Measurements from ENCODE around the gene UBR3.

The UBR3 gene

DNA sequence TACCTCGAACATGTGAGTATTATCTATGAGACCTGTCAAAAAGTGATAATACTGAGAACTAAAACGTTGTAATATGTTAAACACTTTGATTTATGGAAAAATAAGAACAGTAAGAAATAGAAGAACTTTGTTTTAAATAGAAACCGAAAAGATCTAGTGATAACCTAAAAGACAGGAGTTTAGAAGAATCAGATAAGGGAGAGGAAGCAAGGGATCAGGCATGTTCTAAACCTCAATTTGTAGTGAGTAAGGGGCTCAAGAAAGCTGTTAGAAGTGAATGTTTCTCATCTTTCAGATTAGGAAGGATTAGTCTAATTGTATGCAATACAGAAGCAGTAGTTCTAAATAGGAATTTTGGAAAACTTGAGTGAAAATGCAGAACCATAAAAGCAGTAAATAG lies 182.0 kb downstream of the UBR3 start:
- Histone ChIP-seq H3K4me3 (ENCODE audit: low read length in 2 of 2) (no peak overlapping the region), H3K9me3 (ENCODE audit: control insufficient read depth in 2 of 2, low read length in 2 of 2) (no peaks in the 10 kb centered on the region), H3K27me3 (ENCODE audit: control insufficient read depth in 2 of 2, insufficient read depth in 2 of 2, low read length in 2 of 2) (no peaks in the 10 kb centered on the region), H3K4me1 (ENCODE audit: control insufficient read depth in 2 of 2, insufficient read depth in 2 of 2, low read length in 2 of 2) (no peaks in the 10 kb centered on the region), H3K36me3 (ENCODE audit: control insufficient read depth in 2 of 2, insufficient read depth in 2 of 2, low read length in 2 of 2) (peaks cover 5 to 8% of the 10 kb centered on the region in 2 donors), H3K9ac (ENCODE audit: low read depth in 1 of 2, low read length in 2 of 2) (no peak overlapping the region), H3K27ac (ENCODE audit: low read depth in 2 of 2, low read length in 2 of 2) (no peak overlapping the region)

DNA sequence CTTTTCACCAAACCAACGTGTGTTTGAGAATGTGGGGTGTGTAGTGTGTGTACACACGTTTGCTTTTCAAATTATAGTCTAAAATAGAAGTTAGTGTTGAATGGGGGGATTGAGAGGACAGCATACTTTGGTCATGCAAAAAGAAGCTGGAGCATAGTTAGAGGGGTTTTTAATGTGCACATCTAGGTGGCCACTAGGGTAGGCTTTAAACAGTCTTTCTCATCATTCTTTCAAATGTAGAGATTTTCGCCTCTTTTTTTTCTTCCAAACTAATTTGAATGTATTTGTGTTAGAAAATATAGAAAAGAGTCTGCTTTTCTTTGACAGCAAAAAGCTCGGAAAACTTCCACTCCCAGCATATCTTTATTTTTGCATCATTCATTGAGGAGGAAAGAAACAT lies 185.5 kb downstream of the UBR3 start:
- Histone ChIP-seq H3K4me3 (ENCODE audit: low read length in 2 of 2) (no peak overlapping the region), H3K9me3 (ENCODE audit: control insufficient read depth in 2 of 2, low read length in 2 of 2) (no peaks in the 10 kb centered on the region), H3K9ac (ENCODE audit: low read depth in 1 of 2, low read length in 2 of 2) (no peak overlapping the region)

DNA sequence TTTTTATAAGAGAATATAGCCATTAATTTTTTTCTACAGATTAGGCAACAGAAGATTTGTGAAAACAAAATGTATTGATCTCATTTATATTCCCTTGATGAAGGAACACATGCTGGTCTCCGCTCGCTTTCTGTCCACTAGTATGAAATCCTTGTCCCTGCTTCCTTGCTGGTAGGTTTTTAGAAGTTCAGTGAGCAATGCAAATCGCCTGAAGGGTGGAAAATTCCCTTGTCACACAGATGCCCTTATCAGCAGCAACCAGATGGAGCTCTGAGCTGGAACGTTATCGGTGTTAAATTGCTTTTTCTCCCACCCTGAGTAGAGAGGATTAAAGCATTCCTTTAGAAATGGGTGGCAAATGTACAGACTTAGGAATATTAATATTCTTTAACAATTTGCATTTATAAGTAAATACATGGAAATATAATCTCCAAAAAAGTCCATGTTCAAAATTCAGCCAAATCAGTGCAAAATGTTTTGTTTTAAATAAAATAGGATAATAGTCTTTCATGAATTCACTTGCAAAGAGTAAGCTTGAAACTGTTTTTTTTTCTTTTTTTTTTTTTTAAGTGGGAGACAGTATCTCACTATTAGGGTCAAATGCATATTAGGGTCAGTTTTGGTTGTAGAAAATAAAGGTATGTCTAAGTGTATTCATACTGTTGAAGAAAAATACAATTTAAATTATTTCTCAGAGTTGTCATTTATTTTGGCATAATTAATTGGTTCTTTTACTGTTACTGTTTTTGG lies 186.7 kb downstream of the UBR3 start:
- H3K4me1 ChIP-seq (ENCODE audit: control insufficient read depth in 2 of 2, insufficient read depth in 2 of 2, low read length in 2 of 2) = no peaks in the 10 kb centered on the region
- no peaks in the 10 kb centered on the region for H3K9me3 ChIP-seq (ENCODE audit: control insufficient read depth in 2 of 2, low read length in 2 of 2)
- peaks cover 0 to 2% of the 10 kb centered on the region in 2 donors for H3K36me3 ChIP-seq (ENCODE audit: control insufficient read depth in 2 of 2, insufficient read depth in 2 of 2, low read length in 2 of 2)
- no peak overlapping the region for H3K4me3 ChIP-seq (ENCODE audit: low read length in 2 of 2)
- H3K27me3 ChIP-seq (ENCODE audit: control insufficient read depth in 2 of 2, insufficient read depth in 2 of 2, low read length in 2 of 2) = no peaks in the 10 kb centered on the region
- no peak overlapping the region for H3K27ac ChIP-seq (ENCODE audit: low read depth in 2 of 2, low read length in 2 of 2)
- no peak overlapping the region for H3K9ac ChIP-seq (ENCODE audit: low read depth in 1 of 2, low read length in 2 of 2)

More for the DNA sequence above, 185.5 kb downstream of the UBR3 start:
- Histone ChIP-seq H3K27me3 (ENCODE audit: control insufficient read depth in 2 of 2, insufficient read depth in 2 of 2, low read length in 2 of 2) (no peaks in the 10 kb centered on the region), H3K36me3 (ENCODE audit: control insufficient read depth in 2 of 2, insufficient read depth in 2 of 2, low read length in 2 of 2) (peaks cover 0 to 2% of the 10 kb centered on the region in 2 donors), H3K4me1 (ENCODE audit: control insufficient read depth in 2 of 2, insufficient read depth in 2 of 2, low read length in 2 of 2) (no peaks in the 10 kb centered on the region), H3K27ac (ENCODE audit: low read depth in 2 of 2, low read length in 2 of 2) (no peak overlapping the region)

DNA sequence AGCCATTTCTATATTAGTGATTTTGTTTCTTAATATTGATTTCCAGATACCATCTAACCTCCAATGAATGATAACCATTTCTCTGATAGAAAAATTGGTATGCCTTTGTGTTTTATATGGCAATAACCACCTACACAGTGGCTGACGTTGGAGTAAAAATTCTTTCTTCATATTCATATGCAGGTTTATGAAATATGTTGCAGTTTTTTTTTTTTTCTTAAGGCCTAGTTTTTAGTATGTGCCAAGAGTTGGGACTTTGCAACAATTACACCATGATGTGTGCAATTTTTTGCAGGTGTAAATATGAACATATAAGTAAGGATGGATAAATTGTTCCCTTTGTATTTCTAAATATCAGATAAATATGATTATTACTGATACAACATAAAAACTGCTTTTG lies 187.5 kb downstream of the UBR3 start:
- Histone ChIP-seq H3K9me3 (ENCODE audit: control insufficient read depth in 2 of 2, low read length in 2 of 2) (no peaks in the 10 kb centered on the region), H3K27me3 (ENCODE audit: control insufficient read depth in 2 of 2, insufficient read depth in 2 of 2, low read length in 2 of 2) (no peaks in the 10 kb centered on the region), H3K9ac (ENCODE audit: low read depth in 1 of 2, low read length in 2 of 2) (no peak overlapping the region), H3K4me3 (ENCODE audit: low read length in 2 of 2) (no peak overlapping the region), H3K36me3 (ENCODE audit: control insufficient read depth in 2 of 2, insufficient read depth in 2 of 2, low read length in 2 of 2) (peaks cover 0 to 2% of the 10 kb centered on the region in 2 donors), H3K27ac (ENCODE audit: low read depth in 2 of 2, low read length in 2 of 2) (no peak overlapping the region), H3K4me1 (ENCODE audit: control insufficient read depth in 2 of 2, insufficient read depth in 2 of 2, low read length in 2 of 2) (no peaks in the 10 kb centered on the region)

DNA sequence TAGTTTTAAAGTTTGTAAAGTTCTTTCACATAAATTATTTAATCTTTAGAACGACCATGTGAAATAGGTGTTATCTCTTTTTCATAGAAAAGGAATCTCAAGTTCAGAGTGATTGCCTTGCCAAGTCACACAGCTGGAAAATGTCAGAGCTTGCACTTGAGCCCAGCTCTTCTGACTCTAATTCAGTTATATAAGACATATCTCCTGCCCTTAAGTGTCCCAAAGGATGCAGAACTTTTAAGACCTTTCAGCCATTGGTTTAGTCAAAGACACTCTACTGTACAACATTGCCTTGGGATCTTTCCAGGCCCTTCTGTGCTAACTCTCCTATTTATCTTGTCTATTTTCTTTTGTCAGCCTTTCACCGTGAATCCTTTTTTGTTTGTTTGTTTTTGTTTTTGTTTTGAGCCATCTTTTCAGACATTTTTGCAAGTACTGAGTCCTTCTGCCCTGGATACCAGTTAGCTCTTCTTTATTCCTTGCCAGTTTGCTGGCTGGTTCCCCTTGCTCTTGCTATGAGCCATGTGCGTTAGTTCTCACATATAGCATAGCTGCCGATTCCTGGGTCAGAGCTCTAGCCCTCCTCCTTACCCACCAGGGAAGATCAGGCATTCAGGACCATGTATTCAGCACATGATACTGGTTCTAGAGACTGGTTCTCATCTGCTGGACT lies 190.7 kb downstream of the UBR3 start:
- no peak overlapping the region for H3K27ac ChIP-seq (ENCODE audit: low read depth in 2 of 2, low read length in 2 of 2)
- no peak overlapping the region for H3K4me3 ChIP-seq (ENCODE audit: low read length in 2 of 2)

DNA sequence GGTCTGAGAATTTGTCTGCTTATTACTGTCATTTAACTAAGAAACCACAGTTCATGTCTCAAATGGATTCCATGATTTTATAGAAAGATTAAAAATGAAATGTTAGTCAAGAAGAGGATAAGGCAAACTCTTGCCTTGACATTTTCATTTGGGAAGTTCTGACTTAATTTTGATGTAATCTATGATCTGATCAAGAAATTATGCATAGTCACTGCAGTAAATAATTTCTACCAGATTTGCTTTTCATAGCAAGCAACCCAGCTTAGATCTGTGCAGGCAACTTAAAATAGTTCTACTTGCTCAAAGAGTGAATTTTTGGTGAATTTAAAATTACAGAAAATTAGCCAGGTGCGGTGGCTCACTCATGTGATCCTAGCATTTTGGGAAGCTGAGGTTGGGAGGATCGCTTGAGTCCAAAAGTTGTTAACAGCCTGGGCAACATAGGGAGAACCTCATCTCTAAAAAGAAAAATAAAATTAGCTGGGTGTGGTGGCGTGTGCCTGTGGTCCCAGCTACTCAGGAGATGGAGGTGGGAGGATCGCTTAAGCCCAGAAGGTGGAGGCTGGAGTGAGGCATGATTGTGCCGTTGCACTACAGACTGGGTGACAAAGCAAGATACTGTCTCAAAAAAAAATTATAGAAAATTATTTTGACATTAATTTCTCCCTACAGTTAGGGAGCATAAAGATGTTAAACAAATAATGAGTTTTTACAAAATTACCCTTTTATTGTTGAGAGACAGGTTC lies 192.0 kb downstream of the UBR3 start:
- no peak overlapping the region for H3K27ac ChIP-seq (ENCODE audit: low read depth in 2 of 2, low read length in 2 of 2)
- H3K4me1 ChIP-seq (ENCODE audit: control insufficient read depth in 2 of 2, insufficient read depth in 2 of 2, low read length in 2 of 2) = no peaks in the 10 kb centered on the region
- H3K9ac ChIP-seq (ENCODE audit: low read depth in 1 of 2, low read length in 2 of 2) = no peak overlapping the region
- H3K9me3 ChIP-seq (ENCODE audit: control insufficient read depth in 2 of 2, low read length in 2 of 2) = no peaks in the 10 kb centered on the region
- no peaks in the 10 kb centered on the region for H3K27me3 ChIP-seq (ENCODE audit: control insufficient read depth in 2 of 2, insufficient read depth in 2 of 2, low read length in 2 of 2)
- no peaks in the 10 kb centered on the region for H3K36me3 ChIP-seq (ENCODE audit: control insufficient read depth in 2 of 2, insufficient read depth in 2 of 2, low read length in 2 of 2)
- no peak overlapping the region for H3K4me3 ChIP-seq (ENCODE audit: low read length in 2 of 2)

More for the DNA sequence above, 190.7 kb downstream of the UBR3 start:
- Histone ChIP-seq H3K9ac (ENCODE audit: low read depth in 1 of 2, low read length in 2 of 2) (no peak overlapping the region), H3K9me3 (ENCODE audit: control insufficient read depth in 2 of 2, low read length in 2 of 2) (no peaks in the 10 kb centered on the region), H3K4me1 (ENCODE audit: control insufficient read depth in 2 of 2, insufficient read depth in 2 of 2, low read length in 2 of 2) (no peaks in the 10 kb centered on the region), H3K36me3 (ENCODE audit: control insufficient read depth in 2 of 2, insufficient read depth in 2 of 2, low read length in 2 of 2) (peaks cover 0 to 2% of the 10 kb centered on the region in 2 donors), H3K27me3 (ENCODE audit: control insufficient read depth in 2 of 2, insufficient read depth in 2 of 2, low read length in 2 of 2) (no peaks in the 10 kb centered on the region)

DNA sequence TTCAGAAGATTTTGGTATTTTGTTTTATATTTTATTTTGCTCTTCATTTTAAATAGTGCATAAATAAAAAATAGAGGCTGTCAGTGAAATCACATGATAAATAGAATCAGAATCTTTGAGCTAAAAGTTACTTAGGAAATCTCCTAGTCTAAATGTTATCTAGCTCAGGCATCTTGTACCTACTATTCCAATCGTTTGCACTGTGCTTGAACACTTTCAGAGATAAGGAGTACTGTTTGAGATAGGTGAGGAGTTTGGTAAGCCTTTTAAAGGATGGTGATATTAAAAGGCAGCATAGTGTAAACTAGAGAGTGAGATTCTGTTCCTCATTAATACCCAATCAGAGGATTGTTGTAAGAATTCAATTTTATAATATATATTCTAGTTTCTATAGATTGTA lies 193.5 kb downstream of the UBR3 start:
- no peak overlapping the region for H3K27ac ChIP-seq (ENCODE audit: low read depth in 2 of 2, low read length in 2 of 2)
- H3K36me3 ChIP-seq (ENCODE audit: control insufficient read depth in 2 of 2, insufficient read depth in 2 of 2, low read length in 2 of 2) = no peaks in the 10 kb centered on the region
- no peaks in the 10 kb centered on the region for H3K9me3 ChIP-seq (ENCODE audit: control insufficient read depth in 2 of 2, low read length in 2 of 2)
- no peaks in the 10 kb centered on the region for H3K27me3 ChIP-seq (ENCODE audit: control insufficient read depth in 2 of 2, insufficient read depth in 2 of 2, low read length in 2 of 2)
- no peaks in the 10 kb centered on the region for H3K4me1 ChIP-seq (ENCODE audit: control insufficient read depth in 2 of 2, insufficient read depth in 2 of 2, low read length in 2 of 2)
- no peak overlapping the region for H3K4me3 ChIP-seq (ENCODE audit: low read length in 2 of 2)
- no peak overlapping the region for H3K9ac ChIP-seq (ENCODE audit: low read depth in 1 of 2, low read length in 2 of 2)

DNA sequence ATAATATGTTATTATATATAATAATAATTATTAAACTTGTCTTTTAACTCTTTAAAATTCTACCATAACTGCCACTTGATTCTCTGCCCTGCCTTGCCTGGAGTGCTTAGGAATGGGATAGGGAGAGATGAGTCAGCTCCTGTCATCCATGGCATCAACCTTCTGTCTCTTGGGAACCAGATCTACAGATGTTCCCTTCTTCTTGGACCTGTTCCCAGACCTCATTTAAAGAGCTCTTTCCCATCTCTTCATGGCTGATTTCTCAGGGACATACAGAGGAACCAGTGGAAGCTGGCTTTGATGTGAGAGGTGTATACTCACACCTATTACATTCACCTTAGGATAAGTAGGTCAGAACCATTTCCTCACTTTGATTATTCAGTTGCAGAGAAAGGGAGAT lies 195.4 kb downstream of the UBR3 start:
- no peaks in the 10 kb centered on the region for H3K9me3 ChIP-seq (ENCODE audit: control insufficient read depth in 2 of 2, low read length in 2 of 2)
- no peak overlapping the region for H3K4me3 ChIP-seq (ENCODE audit: low read length in 2 of 2)
- no peaks in the 10 kb centered on the region for H3K4me1 ChIP-seq (ENCODE audit: control insufficient read depth in 2 of 2, insufficient read depth in 2 of 2, low read length in 2 of 2)
- no peaks in the 10 kb centered on the region for H3K36me3 ChIP-seq (ENCODE audit: control insufficient read depth in 2 of 2, insufficient read depth in 2 of 2, low read length in 2 of 2)
- no peak overlapping the region for H3K27ac ChIP-seq (ENCODE audit: low read depth in 2 of 2, low read length in 2 of 2)
- H3K27me3 ChIP-seq (ENCODE audit: control insufficient read depth in 2 of 2, insufficient read depth in 2 of 2, low read length in 2 of 2) = no peaks in the 10 kb centered on the region
- H3K9ac ChIP-seq (ENCODE audit: low read depth in 1 of 2, low read length in 2 of 2) = no peak overlapping the region

DNA sequence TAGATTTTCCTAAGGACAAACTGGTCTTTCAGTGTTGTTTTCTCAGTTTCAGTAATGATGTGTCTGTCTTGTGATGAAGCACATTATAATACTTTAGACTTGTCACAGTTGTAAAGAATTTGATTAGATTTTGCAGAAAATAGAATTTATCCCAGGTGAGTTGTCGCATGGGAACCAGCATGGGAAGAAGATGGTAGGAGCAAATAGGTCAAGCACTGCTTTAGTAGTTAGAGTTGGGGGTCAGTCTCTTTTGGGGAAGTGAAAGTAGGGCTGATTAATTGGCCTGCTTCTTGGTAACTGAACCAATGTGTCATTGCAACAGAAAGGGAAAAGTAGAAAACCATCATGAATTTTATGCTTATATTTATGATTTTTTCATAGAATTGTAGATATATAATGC lies 197.5 kb downstream of the UBR3 start:
- Histone ChIP-seq H3K4me1 (ENCODE audit: control insufficient read depth in 2 of 2, insufficient read depth in 2 of 2, low read length in 2 of 2) (no peaks in the 10 kb centered on the region), H3K27ac (ENCODE audit: low read depth in 2 of 2, low read length in 2 of 2) (no peak overlapping the region), H3K4me3 (ENCODE audit: low read length in 2 of 2) (no peak overlapping the region), H3K9ac (ENCODE audit: low read depth in 1 of 2, low read length in 2 of 2) (no peak overlapping the region), H3K36me3 (ENCODE audit: control insufficient read depth in 2 of 2, insufficient read depth in 2 of 2, low read length in 2 of 2) (no peaks in the 10 kb centered on the region), H3K9me3 (ENCODE audit: control insufficient read depth in 2 of 2, low read length in 2 of 2) (no peaks in the 10 kb centered on the region), H3K27me3 (ENCODE audit: control insufficient read depth in 2 of 2, insufficient read depth in 2 of 2, low read length in 2 of 2) (no peaks in the 10 kb centered on the region)

DNA sequence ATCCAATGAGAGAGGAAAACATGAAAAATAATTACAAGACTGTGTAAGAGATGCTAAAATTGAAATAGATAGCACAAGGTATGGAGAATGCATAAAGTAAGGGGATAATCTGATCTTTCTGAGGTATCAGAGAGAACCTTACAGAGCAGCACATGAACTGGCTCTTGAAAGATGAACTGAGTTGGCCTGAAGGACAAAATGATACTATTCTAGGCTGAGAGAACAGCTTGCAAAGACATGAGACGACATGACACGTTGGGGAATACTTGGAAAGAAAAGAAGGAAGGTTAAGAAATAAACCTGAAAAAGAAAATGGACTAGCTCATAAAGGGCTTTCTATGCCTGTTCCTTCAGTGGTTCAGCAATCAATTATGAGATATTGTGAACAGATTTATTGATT lies 198.0 kb downstream of the UBR3 start:
- no peak overlapping the region for H3K4me3 ChIP-seq (ENCODE audit: low read length in 2 of 2)
- no peaks in the 10 kb centered on the region for H3K36me3 ChIP-seq (ENCODE audit: control insufficient read depth in 2 of 2, insufficient read depth in 2 of 2, low read length in 2 of 2)
- H3K9me3 ChIP-seq (ENCODE audit: control insufficient read depth in 2 of 2, low read length in 2 of 2) = no peaks in the 10 kb centered on the region
- no peaks in the 10 kb centered on the region for H3K27me3 ChIP-seq (ENCODE audit: control insufficient read depth in 2 of 2, insufficient read depth in 2 of 2, low read length in 2 of 2)
- no peaks in the 10 kb centered on the region for H3K4me1 ChIP-seq (ENCODE audit: control insufficient read depth in 2 of 2, insufficient read depth in 2 of 2, low read length in 2 of 2)
- no peak overlapping the region for H3K27ac ChIP-seq (ENCODE audit: low read depth in 2 of 2, low read length in 2 of 2)
- no peak overlapping the region for H3K9ac ChIP-seq (ENCODE audit: low read depth in 1 of 2, low read length in 2 of 2)

Measured in mucosa of rectum (tissue), 2 donors.